Body of pancreas (tissue), 4 donors: Measurements from ENCODE around the gene MAB21L4.

Source experiments
- POLR2A ChIP-seq, 3 donors: fragments of 450-650 bp; IDR thresholded peaks; one replicate each; pipeline ENCODE4 v1.6.1; 2016; ENCODE audit warnings: antibody characterized with exemption in 3 of 3, mild to moderate bottlenecking in 2 of 3
- TF ChIP-seq, protein P1 (sequence below), 7 experiments: fragments of 450-650 bp in 4 of 7; fragments of 200-600 bp in 3 of 7; sonication (generic) in 3 of 7; IDR thresholded peaks; one replicate each; pipeline ENCODE4 v1.5.1; 2016 to 2019; ENCODE audit warnings: antibody characterized with exemption in 7 of 7

DNA sequence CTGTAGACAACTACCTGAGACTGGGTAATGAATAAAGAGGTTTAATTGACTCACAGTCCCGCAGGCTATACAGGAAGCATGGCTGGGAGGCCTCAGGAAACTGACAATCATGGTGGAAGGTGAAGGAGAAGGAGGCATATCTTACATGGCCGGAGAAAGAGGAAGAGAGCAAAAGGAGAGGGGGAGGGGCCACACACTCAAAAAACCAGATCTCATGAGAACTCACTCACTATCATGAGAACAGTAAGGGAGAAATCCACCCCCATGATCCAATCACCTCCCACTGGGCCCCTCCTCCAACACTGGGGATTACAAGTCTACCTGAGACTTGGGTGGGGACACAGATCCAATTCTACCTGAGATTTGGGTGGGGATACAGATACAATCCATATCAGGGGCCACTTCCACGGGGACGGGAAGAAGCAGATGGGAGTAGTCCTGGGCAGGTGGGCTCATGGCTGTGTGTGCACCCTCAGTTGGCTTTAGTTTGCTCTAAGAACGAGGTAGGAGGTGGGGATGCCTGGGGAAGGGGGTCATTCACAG lies 9.9 kb downstream of the MAB21L4 start:
- TF ChIP-seq, protein P1, sequence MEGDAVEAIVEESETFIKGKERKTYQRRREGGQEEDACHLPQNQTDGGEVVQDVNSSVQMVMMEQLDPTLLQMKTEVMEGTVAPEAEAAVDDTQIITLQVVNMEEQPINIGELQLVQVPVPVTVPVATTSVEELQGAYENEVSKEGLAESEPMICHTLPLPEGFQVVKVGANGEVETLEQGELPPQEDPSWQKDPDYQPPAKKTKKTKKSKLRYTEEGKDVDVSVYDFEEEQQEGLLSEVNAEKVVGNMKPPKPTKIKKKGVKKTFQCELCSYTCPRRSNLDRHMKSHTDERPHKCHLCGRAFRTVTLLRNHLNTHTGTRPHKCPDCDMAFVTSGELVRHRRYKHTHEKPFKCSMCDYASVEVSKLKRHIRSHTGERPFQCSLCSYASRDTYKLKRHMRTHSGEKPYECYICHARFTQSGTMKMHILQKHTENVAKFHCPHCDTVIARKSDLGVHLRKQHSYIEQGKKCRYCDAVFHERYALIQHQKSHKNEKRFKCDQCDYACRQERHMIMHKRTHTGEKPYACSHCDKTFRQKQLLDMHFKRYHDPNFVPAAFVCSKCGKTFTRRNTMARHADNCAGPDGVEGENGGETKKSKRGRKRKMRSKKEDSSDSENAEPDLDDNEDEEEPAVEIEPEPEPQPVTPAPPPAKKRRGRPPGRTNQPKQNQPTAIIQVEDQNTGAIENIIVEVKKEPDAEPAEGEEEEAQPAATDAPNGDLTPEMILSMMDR (IDR thresholded peaks at IDR 0.05), result no peak
- no peak for TF ChIP-seq POLR2A (IDR thresholded peaks at IDR 0.05)
